HL-60/S4 (cell line): Measurements from ENCODE around the gene LHPP.

ENCODE experiments used
- in situ Hi-C: fragments of 300-500 bp; cut with MboI; formaldehyde crosslinking; loops from 2 replicates; pipeline ENCODE4 v1.14.3; 2022; ENCODE audit warnings: low sequenced_read_pairs

LHPP gene

DNA sequence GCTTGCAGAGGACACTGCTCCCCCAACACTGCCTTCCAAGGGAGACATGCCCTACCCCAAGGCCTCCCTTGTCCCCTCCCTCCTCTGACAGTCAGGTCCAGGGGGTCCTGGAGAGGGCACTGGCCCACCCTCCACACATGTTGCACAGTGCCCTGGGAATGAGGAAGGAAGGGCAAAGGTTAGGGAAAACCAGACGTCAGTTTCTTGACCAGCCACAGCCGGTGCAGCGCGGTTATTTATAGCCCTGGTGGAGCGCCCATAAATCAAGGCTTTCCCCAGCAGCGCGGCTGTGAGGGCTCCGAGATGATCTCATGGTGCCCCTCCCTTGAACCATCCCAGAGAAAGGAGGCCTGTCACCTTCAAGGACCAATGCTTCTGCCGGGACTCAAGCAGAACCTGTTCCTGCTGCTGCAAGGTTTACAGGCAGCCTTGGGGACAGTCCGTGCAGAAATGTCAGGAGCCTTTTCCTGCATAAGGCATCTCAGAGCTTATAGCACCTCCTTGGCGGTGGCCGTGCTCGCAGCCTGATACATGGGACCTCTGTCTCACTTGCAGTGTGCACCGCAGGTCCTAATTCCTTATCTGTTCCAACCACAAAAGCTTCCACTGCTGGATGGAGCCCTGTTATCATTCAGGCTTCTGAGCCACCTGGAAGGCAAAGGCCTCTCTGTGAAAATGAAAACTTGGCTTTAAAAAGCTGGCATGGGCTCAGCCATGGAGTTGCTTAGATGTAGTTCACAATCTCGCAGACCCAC is 127.3 kb downstream of the LHPP start:
- in situ Hi-C loops, result no loop called here

DNA sequence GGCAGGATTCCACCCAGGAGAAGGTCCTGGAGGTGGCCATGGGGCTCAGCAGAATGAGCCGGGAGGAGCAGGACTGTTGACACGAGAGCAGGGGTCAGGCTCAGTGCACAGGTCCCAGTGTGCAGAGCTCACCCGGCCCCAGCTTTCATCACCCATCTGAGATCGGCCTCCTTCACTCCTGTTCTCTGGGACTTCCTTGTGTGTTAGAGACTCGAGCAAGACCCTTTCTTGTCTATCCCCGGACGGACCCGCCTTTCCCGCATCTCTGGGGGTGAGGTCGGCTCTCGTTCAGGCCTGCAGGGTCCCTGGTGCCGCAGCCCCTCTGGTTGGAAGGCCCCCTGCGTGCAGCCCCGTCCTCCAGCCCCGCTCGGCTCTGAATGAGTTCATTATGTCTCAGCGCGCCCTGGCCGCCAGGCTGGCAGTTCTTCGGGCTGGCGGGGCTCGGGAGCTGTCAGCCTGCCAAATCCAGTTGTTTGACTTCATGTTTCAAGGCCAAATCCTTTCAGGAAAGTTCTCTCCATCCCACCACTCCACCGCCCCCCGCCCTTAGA is 127.9 kb downstream of the LHPP start:
- in situ Hi-C loops, result no loop called here

DNA sequence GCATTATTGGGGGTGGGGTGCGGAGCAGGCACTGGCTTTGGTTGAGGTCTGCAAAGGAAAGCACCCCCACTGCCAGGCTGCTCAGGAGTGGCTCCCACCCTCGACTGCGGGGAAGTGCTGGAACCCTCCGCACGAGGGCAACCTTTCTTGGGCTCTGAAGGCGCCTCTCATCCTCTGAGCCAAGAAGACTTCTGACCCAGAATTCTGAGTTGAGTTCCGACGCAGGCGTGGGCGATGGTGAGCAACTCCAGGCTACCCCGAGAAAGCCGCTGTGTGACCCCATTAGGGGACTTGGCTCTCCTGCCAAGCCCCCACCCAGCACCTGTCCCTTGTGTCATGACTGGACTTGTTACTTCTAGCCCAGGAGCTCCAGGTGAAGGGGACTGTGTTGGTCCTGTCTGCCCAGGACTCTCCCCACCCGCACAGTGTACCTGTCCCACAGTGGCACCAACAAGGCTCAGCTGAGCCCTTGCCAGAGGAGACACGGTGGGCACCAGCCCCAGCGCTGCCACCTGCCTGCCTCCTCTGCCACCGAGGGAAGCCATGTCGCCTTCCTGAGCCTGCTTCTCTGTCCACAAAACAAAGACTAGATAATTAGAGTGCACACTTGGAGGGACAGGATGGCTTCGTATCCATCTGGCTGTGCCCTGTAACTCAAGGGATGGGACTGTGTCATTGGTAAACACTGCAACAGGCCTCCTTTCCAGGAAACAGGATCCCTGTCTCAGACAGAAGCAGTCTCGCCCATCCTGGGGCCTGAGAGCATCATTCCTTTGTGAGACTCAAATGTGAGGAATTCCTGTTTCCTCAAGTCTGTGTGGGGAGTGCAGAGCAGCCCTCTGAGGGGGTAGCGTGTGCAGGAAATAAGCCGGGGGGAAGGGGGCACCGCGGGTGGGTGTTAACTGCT is 128.8 kb downstream of the LHPP start:
- in situ Hi-C loops, result no loop called here

DNA sequence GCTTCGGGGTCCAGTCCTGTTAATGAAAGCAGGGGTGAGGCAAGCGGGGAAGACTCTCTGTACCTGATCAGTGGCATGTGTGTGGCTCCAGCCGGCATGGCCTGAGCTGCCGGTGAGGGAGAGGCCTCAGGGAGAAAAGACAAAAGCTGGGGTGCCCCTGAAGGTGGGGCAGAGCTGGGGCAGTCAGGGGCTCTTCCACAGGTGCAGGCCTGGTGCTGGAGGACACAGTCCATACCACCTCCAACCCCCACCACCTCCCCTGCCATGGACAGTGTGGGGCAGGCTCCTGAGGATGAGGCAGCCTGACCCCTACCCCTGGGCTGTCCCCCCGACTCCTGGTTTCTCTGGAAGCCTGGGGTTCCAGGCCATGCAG is 129.5 kb downstream of the LHPP start:
- in situ Hi-C loops, result no loop called here

DNA sequence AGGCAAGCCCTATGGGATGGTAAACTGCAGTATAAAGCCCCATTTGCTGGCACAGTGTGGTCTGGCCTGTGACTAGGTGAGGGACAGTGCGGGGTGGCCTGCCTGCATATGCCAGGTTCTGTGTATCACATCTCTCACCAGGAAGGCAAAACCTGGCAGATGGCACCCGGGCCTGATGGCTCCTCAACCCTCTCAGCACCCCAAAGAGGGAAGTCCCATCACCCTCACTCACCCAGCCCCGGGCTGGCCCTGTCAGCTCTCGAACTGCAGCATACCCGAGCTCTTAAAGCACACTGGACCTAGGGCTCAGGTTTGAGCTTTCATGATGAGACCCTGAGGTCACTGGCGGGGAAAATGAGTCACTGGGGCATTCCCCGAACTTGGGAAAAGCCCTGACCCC is 130.5 kb downstream of the LHPP start:
- in situ Hi-C loops, result no loop called here

DNA sequence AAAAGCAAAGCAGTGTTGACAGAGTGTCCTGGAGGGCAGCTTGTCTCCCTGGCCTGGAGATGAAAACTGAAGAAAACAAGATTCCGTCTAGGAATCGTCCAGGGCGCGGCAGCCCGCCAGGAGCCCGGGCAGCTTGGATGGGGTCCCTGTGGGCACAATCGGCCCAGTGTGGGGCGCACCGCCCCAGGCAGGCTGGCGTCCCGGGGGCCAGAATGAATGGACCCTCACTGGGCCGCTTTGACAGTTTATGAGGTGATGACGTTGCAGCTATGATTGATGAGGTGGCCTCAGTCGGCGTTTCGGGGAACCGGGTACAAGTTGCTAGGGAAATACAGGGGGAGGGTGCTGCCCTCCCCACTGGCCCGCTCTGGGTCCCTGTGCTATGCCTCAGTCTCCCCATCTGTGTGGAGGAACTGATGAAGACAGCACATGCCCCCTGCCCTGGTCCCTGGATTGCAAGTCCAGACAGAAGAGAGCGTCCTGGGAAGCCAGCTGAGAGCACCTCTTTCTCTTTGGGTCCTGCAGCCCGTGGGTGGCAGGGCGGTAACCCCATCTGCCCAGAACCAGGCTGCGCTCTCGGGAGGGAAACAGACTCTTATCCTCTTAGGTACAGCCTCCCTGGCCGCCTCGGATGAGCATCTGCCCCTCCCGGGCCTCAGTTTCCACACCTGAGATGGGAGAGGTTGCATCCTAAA is 131.3 kb downstream of the LHPP start:
- in situ Hi-C loops, result no loop called here

DNA sequence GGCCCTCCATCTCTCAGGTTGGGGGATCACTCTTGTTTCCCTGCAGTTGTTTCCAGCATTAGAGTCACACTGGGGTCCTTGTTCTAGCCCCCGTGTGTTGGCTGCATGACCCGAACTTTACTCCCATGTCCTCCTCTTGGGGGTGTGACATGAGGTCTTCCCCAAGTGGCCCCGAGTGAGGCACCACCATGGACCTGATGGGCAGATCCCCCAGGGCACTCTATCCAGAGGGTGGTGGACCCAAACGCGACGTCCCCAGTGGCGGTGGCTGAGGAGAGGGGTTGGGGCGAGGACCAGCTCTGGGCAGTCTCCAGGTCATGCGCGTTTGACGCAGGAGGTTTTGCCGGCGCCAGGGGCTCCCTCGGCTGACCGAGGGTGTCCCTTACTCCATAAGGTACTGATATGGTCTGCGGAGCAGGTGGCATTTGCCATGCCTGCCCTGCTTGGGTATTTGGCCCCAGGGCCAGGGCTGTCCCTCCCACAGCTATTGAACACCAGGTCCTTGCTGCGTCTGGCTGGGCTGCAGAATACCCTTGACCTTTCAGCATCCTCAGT is 131.9 kb downstream of the LHPP start:
- in situ Hi-C loops, result no loop called here

DNA sequence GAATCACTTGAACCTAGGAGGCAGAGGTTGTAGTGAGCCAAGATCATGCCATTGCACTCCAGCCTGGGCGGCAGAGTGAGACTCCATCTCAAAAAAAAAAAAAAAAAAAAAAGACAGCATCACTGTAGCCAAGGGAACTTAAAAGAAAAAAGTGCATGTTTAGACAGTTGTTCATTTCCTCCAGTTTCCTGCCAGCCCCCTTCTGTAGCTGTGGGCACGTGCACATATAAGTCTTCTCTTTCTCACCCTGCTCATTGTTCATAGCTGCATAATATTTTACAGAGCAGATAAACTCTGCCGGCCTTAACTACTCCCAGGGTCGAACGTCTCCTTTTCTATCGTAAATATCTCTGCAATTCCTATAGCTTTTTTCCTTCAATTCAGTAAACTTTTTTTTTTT is 132.6 kb downstream of the LHPP start:
- in situ Hi-C loops, result no loop called here

DNA sequence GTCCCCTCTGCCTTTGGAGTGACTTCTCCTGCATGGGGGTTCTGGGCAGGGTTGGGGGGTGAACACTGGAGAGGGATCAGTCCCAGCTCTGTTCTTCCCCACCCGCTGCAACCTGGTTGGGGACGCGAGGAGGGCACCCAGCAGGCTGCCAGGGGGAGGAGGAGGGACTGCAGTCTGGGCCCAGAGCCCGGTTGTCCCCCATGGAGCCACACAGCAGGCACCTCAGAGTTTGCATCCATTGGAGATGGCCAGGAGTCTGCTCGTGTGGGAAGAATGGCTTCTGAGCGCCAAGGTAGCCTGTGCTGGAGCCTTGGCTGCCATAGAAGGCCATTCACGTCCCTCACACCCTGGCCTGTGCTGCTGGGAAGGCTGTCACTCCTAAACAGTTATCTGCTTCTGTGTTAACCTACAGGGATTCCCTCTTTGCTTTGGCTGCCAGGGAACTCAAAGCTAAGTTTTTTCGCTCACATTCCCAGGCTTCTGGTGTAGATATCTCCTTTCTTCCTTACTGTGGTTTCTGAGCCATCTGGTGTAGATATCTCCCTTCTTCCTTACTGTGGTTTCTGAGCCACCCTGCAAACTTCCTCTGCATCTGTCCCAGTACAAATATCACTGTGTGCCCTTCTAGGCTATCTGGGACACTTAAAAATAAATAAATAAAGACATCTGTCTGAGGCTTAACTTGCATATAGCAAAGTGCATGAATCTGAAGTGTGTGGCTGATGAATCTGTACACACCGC is 133.7 kb downstream of the LHPP start:
- in situ Hi-C loops, result no loop called here

DNA sequence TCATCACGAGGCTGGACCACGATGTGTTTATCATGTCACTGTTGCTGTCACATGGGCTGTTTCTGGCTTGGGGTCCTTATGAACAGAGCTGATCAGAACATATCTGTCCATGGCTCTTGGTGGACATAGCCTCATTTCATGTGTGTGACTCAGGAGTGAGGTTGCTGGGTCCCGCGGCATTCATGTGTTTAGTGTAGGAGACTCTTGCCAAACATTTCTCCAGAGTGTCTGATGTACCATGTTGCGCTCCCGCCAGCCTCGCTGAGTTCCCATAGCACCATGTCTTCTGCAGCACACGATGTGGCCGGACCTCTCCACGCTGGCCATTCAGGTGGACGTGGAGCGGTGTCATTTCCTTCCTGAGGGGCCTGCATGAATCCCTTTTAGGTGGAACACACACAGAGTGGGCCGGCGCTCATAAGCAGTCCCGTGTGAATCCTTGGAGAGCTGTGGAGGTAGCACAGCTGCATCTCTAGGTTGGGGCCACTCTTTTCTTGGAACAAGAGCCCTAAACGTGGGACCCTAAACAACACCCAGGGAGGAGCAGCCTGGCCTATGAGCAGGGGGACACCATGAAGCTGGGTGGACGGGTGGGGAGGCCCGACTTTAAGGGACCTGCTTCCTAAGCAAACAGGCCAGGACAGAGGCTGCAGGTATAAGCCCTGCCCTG is 134.6 kb downstream of the LHPP start:
- in situ Hi-C loops, result no loop called here

DNA sequence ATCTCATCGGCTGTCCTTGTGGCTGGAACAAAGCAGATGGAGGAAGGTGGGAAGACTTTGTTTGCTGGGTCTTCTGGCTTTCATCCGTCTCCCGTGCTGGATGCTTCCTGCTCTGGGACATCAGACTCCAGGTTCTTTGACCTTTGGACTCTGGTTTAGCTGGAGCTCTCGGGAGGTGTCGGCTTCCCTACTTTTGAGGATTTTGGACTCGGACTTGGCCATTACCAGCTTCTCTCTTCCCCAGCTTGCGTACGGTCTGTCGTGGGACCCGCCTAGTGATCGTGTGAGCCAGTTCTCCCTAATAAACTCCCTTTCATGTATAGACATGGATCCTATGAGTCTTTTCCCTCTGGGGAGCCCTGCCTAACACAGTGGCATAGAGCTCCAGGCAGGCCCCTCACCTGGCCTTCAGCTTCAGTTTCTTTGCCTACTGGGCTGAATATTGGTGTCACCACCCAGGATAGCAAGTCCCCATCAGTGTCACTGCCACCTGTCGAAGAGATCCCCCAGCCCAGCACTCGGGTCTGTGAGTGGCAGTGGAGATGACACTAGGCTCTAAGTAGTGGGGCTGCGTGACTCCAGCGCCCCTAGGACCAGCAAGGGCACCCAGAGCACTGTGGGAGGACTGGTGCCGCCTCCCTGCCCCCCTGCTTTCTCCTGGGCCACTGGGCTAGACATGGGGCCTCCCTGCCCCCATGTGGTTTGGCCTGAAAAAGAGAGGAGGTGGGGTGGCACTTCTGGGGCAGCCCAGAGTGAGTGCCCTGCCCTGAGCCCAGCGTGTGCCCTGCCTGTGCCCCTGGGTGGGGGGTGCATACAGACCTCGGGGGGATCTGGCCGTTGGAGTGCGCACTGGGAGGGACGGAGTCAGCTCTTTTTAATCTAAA is 135.6 kb downstream of the LHPP start:
- in situ Hi-C loops, result no loop called here

DNA sequence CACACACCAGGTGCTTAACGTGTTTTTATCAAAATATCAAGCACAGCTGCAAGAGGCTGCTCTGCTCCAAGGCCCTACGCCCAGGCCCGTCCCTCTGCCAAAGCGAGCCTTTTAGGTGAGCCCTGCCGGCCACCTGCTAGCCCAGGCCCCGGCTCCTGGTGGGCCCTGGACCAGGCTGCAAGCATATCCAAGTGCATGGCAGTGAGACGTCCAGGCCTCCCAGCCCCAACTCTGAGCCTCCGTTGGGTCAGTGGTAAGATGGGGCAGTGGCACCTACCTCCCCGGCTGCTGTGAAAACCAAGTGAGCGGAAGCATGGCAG is 136.2 kb downstream of the LHPP start:
- in situ Hi-C loops, result no loop called here

DNA sequence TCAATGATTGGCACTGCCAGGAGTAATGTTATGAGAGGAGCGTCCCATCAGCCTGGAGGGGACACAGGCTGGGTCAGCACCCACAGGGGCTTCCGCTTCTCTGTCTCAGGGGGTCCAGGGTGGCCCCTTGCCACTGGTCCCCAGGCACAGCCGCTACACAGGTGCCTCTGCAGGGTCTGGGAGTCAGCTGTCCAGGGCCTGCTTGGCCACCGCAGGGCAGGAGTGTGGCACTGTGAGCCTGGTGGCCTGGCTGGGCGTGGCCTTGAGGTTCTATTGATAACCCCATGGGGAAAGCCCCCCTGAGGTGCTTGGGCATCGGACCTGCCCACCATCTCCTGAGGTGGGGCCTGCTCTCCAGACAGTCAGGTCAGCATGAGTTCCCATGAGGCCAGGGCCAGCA is 136.6 kb downstream of the LHPP start:
- in situ Hi-C loops, result no loop called here

DNA sequence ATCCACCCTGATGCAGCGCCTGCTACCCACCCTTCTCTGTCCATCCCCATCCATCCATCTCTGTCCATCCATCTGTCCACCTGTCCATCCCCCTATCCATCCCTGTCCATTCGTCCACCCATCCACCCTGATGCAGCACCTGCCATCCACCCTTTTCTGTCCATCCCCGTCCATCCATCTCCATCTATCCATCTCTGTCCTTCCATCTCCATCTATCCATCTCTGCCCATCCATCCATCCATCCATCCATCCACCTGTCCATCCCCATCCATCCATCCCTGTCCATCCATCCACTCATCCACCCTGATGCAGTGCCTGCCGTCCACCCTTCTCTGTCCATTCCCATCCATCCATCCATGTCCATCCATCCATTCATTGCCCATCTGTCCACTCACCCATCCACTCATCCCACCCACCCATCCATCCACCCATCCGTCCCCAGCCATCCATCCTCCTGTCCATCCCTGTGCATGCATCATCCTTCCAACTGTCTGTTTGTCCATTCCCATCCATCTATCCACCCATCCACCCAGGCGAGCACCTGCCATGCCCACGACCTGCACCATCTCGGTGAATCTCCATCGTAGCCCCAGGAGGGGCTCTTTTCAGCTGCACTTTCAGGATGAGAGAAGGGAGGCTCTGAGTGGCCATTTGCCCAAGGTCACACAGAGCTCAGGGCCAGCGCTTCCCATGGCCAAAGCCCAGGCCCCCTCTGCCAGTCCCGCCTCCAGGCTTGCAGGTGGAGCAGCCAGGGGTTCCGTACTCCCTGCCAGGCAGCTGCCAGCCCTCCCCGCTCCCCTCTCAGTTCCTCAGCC is 137.4 kb downstream of the LHPP start:
- in situ Hi-C loops, result no loop called here

DNA sequence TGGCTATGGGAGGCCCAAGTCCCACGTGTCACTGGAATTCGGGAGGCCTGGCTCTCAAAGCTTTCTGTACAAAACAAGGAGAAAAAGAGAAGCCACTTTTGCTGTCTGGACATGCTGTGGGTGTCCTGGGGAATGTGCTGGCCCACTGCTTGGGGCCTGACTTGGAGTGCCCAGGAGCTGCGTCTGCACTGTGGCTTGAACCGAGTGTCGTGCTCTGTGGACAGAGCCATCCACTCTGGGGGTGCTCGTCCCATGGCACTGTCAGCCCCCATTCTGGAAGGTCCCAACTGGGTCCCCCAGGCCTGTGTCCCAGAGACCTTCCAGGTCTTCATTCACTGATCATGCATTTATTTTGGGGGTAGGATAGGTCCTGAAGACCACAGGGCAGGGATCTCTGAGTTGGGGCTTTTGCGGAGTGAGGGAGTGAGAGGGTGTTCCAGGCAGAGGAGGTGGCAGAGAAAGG is 138.0 kb downstream of the LHPP start:
- in situ Hi-C loops, result no loop called here

DNA sequence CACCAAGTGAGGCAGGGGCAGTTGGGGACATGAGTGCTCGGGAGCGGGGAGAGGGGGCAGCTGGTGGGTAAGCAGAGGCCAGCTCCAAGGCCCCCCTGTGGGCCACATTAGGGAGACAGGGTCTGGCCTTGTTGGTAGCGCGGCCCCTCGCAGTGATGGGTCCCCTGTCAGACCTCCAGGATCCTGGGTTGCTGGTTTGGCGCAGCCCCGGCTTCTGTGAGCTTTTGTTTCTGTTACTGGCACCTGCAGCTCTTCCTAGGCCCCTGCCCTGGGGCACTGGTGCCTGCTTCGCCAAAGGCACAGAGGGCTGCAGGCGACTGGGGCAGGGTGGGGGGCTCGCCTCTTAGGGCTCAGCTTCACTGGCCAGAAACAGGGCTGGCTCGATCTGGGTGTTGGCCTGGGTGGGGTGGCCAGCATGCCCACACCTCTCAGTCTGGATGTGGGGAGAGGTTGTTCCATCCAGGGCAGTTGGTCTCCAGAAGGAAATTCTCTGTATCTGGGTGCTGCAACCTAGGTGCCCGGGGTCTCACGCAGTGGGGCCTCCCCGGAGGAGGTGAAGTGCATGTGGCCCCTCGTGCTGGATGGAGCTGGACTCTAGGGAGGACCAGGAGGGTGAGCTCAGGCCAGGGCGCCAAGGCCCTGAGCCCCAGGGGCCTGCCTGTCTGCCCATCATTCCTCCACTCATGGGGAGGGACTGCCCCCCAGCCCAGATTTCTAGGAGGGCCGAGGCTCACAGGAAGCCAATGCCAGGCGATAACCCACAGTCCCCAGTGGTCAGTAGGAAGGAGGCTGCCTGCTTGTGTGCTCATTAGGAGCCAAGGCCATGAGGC is 138.6 kb downstream of the LHPP start:
- in situ Hi-C loops, result no loop called here

DNA sequence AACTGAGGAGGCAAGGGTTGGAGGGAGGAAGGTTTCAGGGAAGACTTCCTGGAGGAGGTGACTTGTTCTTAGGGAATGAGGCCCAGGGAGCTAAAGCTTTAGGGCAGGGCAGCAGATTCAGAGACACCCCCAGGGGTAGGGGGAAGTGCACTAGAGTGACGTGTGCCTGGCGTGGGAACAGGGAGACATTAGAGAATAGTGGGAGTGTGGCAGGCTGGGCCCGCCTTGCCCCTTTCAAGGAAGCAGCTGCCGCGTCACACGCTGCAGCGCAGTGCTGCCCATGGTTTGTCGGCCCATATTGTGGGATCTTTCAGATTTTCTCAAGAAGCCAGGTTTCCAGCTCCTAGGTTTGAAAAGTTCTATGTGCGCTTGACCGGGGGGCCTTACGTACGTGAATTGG is 139.4 kb downstream of the LHPP start:
- in situ Hi-C loops, result no loop called here
